NCI-H146 treated with DMSO at 0.1 percent for 48 hours (cell line): ENCODE measurements around the gene FOXK2.
"Not testable (repeated sequence)": the region's sequence is repeated elsewhere in the genome, so short reads cannot be mapped to it uniquely, and the experiment has no call there.

Source experiments
- DNase-seq: peaks from one replicate; lab custom pipeline; 2025; ENCODE audit not compliant: unreplicated experiment; lab: John Stamatoyannopoulos, UW

The FOXK2 gene

DNA sequence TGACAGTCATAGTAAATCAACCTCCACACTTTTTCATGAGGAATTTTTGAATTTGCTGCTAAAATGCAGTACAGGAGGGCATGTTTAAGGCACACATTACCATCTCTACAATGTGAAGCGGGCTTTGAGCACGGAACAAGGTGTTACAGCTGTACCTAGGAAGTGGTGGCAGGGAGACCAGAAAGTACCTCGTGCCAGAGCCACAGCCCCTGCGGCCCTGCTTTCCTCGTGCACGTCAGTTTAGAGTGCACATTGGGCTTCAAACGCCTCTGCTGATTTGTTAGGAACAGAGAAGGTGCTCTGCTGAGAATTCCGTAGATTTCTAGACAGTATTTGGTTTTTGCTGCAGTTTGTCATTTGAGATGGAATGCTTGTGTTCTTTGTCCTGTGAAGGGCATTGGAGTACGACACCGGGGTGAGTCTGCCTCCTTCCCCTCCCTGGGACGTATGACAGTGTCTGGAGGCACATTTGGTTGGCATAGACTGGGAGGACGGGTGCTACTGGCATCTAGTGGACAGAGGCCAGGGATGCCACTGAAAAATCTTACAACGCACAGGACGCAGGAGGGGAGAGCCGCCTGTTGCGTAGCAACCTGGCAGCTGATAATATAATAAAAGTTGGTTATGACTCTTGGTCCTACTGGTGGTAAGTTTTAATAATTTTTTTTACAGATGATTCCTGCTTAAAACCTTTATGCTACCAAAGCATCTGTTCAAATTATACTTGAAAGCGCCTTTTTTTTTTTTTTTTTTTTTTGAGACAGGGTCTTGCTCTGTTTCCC is 9.1 kb downstream of the FOXK2 start:
- DNase-seq = no peak

DNA sequence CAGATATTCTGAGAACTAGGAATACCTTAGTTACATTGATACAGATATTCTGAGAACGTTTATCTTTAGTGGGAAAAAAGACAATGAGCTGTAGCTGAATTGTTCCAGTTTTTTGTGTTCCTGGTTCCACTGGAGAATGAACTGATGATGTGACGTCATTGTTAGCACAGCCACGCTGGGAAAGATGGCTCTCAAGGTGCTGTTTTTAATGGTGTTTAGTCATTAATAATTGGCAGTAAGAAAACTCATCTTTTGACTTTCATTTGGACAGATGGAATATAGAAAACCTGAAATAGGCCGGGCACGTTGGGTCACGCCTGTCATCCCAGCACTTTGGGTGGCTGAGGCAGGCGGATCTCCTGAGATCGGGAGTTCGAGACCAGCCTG is 10.4 kb downstream of the FOXK2 start:
- no peak for DNase-seq

DNA sequence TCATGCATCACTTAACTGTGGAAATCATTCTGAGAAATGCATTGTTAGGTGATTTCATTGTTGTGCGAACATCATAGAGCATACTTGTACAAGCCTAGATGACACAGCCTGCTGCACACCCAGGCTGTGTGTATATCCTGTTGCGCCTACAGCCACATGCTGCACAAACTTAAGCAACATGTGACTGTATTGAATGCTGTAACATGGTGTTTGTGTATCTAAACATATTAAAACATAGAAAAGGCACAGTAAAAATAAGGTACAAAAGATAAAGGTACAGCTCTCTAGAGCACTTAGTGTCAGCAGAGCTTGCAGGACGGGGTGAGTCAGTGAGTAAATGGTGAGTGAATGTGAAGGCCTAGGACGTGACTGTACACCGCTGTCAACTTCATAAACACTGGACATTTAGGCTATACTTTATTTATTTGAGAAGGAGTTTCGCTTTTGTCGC is 11.9 kb downstream of the FOXK2 start:
- DNase-seq = no peak

DNA sequence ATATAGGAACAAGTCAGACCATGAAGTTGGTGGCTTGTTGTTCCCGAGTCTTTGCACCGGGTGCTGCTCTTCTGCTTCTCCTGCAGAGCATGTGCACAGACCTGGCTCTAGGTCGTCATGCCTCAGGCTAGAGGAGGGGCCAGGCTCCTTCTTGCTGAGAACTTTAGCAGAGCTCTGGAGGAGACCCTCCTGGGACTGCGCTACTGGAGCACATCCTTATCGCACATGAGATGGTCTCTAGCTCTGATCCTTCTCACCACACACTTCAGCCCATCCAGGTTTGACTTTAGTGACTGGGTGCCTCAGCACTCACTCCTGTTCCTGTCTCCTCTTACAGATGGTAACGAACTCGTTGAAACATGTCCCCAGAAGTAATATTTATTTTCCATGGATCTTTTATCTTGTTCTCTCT is 14.9 kb downstream of the FOXK2 start:
- DNase-seq = no peak

DNA sequence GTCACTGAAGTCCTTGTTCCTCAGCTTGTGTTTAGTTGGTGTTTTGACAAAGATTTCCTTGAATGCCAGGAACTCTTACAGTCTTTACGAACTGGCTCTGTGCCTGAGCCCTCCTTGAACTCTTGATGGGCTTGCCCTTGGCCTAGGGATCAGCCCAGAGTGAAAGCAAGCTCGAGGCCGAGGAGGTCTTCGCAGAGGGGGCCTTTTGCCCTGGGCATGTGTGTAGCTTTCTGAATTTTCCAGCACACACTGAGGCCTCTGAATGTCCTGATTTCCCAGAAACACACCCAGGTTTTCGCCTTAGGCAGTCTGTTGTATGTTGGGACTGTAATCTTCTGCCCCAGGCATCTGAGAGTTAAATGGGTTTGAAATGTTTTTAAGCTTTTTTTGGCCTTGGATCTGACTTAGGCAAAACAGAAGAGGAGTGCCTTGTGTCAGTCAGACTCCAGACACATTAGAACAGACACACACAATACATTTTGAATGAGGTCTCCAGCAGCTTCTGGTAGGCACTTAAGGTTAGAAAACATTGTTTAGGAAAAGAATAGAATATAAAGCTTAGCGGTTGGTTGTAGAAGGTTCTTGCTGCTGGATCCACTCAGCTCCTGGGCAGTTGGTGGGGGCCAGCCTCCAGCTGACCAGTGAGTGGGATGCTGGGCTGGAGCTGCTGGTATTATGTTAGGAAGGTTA is 17.1 kb downstream of the FOXK2 start:
- no peak for DNase-seq

DNA sequence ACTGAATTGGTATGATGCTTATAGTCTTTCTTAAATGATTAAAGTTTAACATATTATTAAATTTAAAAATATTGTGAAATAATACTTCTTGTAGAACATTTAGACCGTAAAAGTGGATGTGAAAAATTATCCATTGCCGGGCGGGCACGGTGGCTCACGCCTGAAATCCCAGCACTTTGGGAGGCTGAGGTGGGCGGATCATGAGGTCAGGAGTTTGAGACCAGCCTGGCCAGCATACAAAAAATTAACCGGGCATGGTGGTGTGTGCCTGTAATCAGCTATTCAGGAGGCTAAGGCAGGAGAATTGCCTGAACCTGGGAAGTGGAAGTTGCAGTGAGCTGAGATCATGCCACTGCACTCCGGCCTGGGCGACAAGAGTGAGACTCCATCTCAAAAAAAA is 17.7 kb downstream of the FOXK2 start:
- DNase-seq = not testable (repeated sequence)

DNA sequence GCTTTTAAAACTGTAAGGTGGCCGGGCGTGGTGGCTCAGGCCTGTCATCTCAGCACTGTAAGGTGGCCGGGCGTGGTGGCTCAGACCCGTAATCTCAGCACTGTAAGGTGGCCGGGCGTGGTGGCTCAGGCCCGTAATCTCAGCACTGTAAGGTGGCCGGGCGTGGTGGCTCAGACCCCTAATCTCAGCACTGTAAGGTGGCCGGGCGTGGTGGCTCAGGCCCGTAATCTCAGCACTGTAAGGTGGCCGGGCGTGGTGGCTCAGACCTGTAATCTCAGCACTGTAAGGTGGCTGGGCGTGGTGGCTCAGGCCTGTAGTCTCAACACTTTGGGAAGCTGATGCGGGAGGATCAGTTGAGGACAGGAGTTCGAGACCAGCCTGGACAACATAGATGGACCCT is 19.5 kb downstream of the FOXK2 start:
- not testable (repeated sequence) for DNase-seq

DNA sequence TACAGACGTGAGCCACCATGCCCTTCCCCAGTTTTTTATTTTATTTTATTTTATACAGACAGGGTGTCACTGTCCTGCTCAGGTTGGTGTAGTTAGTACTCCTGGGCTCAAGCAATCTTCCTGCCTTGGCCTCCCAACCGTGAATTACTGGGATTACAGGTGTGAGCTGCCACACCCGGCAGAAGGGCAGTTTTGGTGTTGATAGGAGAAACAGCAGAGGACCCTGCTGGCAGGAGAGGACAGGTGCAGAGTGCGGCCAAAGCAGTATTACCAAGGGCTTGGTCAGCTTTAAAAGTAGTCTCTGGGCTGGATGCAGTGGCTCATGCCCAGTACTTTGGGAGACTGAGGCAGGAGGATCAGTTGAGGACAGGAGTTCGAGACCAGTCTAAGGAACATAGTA is 22.9 kb downstream of the FOXK2 start:
- DNase-seq = no peak

DNA sequence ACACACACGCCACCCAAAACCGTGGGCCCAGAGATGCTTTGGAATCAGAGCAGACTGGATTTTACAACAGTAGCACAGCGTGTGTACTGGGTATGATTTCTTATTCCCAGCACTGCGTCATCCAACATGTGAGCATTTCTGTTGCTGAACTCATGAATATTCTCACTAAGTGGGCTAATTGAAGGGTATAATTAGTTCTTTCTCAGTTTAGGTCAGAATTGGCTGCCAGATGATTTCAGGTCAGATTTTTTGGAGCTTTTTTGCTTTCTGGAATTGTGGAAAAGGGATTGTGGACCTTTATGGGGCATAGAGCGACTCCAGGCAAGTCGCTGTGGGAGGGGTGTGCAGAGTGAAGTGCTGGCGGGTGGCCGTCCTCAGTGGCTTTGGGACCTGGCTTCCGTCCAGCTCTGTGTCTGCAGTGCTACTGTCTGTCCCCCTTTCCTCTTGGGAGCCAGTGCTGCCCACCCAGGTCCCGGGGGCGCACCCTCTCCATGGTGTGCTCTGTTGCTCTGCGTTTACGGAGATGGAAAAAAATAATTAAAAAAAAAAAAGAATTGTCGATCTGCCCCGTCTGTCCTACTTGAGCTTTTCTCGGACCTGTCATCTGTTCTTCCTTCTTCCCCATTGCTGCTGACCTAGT is 25.0 kb downstream of the FOXK2 start:
- no peak for DNase-seq

DNA sequence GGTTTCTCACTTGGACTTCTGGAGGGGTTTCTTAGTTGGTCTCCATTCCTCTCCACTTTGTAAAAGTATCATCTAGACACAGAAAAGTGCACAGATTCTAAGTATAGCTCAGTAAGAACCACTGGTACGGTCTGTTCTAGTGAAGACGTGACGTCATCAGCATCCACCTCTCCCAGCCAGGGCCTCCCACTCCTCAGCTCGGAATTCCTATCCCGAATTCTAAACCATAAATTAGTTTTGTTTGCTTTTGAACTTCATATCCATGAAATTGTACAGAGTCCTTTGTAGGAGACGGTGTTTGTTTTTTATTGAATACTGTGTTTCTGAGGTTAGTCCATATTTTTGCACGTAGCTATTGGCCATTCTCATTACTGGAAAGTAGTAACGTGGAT is 25.5 kb downstream of the FOXK2 start:
- no peak for DNase-seq

DNA sequence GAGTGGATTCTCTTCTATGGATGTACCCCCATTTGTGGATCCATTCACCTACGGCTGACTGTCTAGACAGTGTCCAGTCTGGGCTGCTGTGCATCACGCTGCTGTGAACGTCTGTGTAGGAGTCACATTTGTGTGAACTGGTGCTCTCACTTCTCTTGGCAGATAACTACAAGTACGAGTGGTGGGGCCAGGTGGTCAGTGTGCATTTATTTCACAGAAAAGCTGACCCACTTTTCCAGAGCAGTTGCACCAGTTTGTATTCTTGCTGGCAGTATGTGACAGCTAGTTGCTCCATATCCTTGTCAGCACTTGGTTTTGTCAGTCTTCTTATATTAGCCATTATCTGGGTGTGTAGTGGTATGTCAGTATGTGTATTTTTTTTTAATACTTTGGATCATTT is 28.4 kb downstream of the FOXK2 start:
- DNase-seq = no peak

DNA sequence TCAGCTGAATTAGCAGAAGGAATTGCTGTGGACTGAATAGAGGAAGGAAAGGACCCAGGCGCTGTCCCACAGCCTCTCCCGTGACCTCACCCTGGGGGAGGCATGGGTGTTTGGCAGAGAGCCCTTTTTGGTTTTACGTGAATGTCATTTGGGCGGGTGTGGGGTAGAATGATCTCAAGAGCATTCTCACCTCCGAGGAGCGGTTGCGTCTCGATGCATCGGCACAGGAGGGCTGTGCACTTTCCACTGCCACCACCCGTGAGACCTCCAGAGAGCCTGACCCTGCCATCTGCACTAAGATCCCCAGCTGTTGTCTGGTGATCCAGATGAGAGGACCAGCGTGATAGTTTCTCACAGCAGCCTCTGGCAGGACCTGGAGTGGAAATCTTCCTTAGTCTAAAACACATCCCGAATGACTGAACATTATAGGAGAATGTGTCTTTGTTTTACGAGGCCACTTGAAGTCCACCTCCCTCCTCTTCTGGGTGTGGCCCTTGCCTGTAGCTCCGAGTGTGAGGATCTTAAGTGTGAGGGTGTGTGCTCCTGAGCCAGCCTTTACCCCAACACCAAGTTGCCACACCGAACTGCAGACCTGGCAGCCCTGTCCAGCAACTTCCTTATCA is 29.3 kb downstream of the FOXK2 start:
- no peak for DNase-seq

DNA sequence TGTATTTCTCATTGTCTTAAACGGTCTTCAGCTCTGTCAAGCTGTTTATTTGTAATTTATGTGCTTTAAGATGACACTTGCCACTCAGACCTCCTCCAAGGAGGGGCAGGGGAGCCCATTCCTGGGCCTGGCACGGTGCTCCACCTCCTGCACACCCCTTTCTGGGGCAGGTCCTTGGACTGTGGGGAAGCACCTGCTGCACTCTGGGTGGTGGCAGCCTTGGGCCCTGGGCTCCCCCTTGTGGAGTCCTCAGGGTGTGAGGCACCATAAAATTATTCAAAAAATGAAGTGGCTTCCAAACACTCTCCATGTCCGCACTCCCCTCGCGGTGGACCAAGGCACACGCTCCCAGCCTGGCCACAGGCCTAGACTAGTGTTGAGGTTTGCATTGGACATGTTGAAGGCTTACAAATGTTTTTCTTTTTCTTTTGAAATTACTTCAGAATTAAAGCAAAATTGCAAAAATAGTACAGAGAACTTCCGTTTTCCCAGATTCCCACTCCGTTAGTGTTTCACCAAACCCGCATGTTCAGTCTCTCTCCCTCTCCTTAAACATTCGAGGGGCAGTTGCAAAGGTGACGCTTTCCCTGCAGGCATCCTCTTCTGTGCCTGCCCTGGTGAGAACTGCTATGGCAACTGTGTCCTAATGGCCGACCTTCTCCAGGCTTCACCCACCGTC is 32.4 kb downstream of the FOXK2 start:
- peak; percentile 24 for DNase-seq

DNA sequence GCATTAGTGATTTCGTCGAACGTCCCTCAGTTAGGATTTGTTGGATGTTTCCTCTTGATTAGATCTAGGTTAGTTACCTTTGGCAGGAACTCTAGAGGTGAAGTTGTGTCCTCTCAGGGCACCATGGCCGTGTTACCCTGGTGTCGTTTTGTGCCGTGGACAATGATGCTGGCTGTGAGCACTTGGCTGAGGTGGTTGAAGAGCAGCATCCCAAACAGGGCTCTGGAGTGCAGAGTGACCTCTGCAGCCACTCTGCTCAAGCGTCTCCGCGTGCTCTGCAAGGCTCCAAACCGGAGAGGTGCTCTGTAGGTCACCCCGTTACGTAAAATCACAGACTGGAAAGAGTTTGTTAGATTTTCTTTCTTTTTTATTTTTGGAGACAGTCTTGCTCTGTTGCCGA is 33.0 kb downstream of the FOXK2 start:
- no peak for DNase-seq

DNA sequence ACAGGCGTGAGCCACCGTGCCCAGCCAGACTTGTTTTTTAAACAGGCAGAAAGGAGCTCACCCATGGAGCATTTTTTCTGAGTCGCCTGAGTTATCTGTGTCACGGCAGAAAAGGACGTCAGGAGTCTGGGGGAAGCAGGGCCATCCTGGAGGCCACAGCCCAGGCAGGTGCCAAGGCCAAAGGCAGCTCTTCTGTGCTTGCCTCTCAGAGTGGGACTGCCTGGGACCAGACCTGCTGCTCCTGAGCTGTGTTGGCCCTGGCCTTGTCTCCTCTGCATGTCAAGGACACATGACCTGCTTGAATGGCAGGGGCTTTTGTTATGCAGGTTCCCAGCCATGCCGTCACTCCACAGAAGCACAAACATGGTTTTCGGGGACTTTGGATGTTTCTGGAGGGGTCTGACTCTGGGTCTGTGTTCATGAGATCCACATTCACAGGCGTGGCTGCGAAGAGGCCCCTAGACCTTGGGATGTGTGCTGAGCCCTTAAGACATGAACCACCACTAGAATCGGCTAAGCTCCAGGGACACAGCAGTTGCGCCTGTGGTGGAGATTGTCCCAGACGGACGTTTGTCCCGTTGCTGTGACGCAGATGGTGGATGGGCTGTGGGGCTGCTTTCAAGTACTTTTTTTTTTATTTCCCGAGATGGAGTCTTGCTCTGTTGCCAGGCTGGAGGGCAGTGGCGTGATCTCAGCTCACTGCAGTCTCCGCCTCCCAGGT is 33.8 kb downstream of the FOXK2 start:
- no peak for DNase-seq

DNA sequence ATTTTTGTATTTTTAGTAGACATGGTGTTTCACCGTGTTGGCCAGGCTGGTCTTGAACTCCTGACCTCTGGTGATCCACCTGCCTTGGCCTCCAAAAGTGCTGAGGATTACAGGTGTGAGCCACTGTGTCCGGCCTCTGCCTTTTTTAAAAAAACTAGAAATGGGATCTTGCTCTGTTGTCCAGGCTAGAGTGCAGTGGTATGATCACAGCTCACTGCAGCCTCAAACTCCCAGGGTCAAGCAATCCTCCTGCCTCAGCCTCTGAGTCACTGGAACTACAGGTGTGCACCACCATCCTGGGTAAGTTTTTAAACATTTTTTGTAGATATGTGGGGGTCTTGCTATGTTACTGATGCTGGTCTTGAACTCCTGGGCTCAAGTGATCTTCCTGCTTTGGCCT is 38.0 kb downstream of the FOXK2 start:
- DNase-seq = not testable (repeated sequence)

DNA sequence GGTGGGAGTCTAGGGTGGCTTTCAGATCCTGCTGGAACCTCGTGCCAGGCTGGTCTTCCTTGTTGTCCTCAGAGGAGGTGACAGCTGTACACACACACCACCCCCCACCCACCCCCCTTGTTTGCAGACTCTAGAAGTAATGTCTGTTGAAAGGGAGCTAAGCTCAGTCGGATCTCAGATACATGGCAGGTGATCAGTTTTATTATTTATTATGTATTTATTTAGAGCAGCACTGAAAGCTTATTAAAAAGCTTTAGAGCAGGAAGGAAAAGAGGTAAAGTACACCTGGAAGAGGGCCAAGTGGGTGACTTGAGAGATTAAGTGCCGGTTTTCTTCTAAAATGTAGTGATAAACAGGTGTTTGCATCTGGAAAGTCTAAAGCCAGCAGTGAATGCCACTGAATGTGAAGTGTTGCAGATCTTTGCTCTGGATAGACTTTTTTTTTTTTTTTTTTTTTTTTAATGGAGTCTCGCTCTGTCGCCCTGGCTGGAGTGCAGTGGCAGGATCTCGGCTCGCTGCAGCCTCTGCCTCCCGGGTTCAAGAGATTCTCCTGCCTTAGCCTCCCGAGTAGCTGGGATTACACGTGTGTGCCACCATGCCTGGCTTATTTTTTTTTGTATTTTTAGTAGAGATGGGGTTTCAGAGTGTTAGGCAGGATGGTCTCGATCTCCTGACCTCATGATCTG is 40.2 kb downstream of the FOXK2 start:
- DNase-seq = peak; percentile 91

DNA sequence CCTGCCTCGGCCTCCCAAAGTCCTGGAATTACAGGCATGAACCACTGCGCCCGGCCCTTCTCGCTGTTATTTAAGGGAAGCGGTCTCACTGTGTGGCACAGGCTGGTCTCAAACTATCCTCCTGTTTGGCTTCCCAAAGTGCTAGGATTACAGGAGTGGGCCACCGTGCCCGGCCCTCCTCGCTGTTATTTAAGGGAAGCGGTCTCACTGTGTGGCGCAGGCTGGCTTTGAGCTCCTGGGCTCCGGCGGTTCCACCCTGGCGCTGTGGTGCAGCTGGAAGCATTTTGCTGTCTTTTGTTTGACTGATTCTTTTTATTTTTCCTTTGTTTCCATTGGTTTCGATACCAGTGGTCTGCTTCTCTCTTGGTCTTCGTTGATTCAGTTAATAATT is 40.7 kb downstream of the FOXK2 start:
- no peak for DNase-seq

DNA sequence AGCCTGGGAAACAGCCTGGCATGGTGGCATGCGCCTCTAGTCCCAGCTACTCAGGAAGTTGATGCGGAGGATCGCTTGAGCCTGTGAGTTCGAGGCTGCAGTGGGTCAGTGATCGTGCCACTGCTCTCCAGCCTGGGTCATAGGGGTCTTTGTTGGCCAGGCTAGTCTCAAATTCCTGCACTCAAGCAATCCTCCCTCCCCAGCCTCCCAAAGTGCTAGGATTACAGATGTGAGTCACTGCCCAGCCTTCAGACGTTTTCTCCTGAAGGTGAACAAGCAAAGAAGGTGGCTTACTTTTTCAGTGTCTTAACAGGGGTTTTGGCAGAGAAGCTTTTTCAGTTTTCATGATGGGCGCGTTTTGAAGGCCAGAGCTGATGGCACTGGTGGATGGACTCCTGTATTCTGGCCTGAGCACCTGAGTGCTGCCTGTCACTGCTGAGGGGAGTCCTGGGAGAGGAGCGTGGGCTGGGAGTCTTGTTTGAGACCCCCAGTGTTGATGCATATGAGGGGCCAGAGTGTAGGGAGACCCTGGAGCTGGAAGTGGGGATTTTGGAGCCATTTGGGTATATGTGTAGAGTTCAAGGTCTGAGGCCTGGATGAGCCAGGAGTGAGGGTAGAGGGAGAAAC is 41.4 kb downstream of the FOXK2 start:
- no peak for DNase-seq
